ENCODE data around the gene TMEM51. TPM values are rescaled to one million over a fixed set of nuclear protein-coding genes. Genes with fewer than 3 reads are reported as not detected.

The TMEM51 gene
- total and polyA plus RNA-seq, 10 of the 15 experiments (the other 5 are each of a cell fraction or from before 2014, with no cell fraction given) = 0.55 to 4.8 (median 3.1) TPM

- TF ChIP-seq IKZF2 (IDR thresholded peaks at IDR 0.05) (peak; percentile 23 to 29; a peak in 2 of 4 replicates), CBFB (IDR thresholded peaks at IDR 0.05; ENCODE audit: low read depth) (0 out of 2 replicates have a peak, but pooled peaks have one; percentile 5)
Measured at GRCh38 chr1:15154480-15155036, 1.0 kb downstream of the TMEM51 start (continued).

GRCh38 chr1:15155191-15155590 is 1.6 kb downstream of the TMEM51 start:
- Histone ChIP-seq H3K9me3 (replicated peaks; ENCODE audit: control insufficient read depth, insufficient read depth, low read length) (no peaks in the 10 kb centered on the region; the same call in 2 of the 3 replicates), H3K36me3 (ENCODE audit: control insufficient read depth in 2 of 2, insufficient read depth in 2 of 2, low read length in 1 of 2) (no peaks in the 10 kb centered on the region; a peak in 1 of 4 replicates), H3K9ac (ENCODE audit: control insufficient read depth, insufficient read depth, low read length) (peak overlapping the region; percentile 21; the same call in 1 of the 2 replicates), H3K79me2 (ENCODE audit: control insufficient read depth, insufficient read depth, low read length) (peaks cover 27% of the 10 kb centered on the region), H3K27me3 (replicated peaks in 1 of 2; ENCODE audit: control insufficient read depth in 2 of 2, insufficient read depth in 2 of 2, low read length in 1 of 2) (peaks cover 10 to 16% of the 10 kb centered on the region in 2 experiments; a peak in 3 of 4 replicates), H3K4me3 (peak overlapping the region; percentile 30; the same call in 1 of the 2 replicates), H3K4me1 (ENCODE audit: control insufficient read depth, insufficient read depth, low read length) (peaks cover 29% of the 10 kb centered on the region), H4K20me1 (ENCODE audit: control insufficient read depth, insufficient read depth) (no peaks in the 10 kb centered on the region), H3K4me2 (ENCODE audit: control insufficient read depth, insufficient read depth) (peak overlapping the region; percentile 94), H2AFZ (ENCODE audit: control insufficient read depth, low read depth, low read length) (no peak overlapping the region), H3K27ac (ENCODE audit: control insufficient read depth, insufficient read depth) (no peak overlapping the region)
- SMC1A ChIA-PET (ENCODE audit: uncharacterized antibody, unreplicated experiment) = interaction anchor here (1.1 to 5.5 kb wide), 7 partner anchors 14 to 116 kb away, joined by 3 to 52 read pairs (median 18); no protein-coding TSS in a partner anchor
- RAD21 ChIA-PET (ENCODE audit: unreplicated experiment) = interaction anchor here (1.0 to 6.1 kb wide), 8 partner anchors 10 to 117 kb away, joined by 3 to 49 read pairs (median 7); partner anchors contain the start of gene FHAD1
- CTCF ChIA-PET = interaction anchor here (1.0 to 2.7 kb wide), 6 partner anchors 13 to 116 kb away, joined by 3 to 20 read pairs (median 6); no protein-coding TSS in a partner anchor
- no TSS peak for BruUV-seq (replicated peaks)
- FAIRE-seq (no peak), DNase-seq (ENCODE audit: low read depth, low spot score) (no peak), ATAC-seq (no peak)
- WGBS (ENCODE audit: insufficient coverage, insufficient replicate concordance, low lambda C conversion rate, missing lambda C conversion rate) = 65% methylated on average over 5 of the region's 5 CpGs
- POLR2A ChIA-PET = interaction anchor here (1.2 to 2.6 kb wide), 3 partner anchors 13 to 106 kb away, joined by 4 to 12 read pairs (median 10); no protein-coding TSS in a partner anchor
- intact Hi-C loops (cut with micrococcal nuclease; ENCODE audit: unreplicated experiment) (loop anchor here (5.0 kb wide), 1 partner anchor 92 kb away; the partner anchor contains the start of gene FHAD1), in situ Hi-C loops (cut with MboI) (no loop called here)
- no peak for TF ChIP-seq YY1 (IDR thresholded peaks at IDR 0.05; ENCODE audit: low read depth, low read length)
- TF ChIP-seq ZNF217 (IDR thresholded peaks at IDR 0.05) = 0 out of 2 replicates have a peak, but pooled peaks have one; percentile 21

Measured in GM12878 (cell line).